ENCODE measurements around the gene SLC5A4.
"Not testable (repeated sequence)": the region's sequence is repeated elsewhere in the genome, so short reads cannot be mapped to it uniquely, and the experiment has no call there.

SLC5A4 gene

DNA sequence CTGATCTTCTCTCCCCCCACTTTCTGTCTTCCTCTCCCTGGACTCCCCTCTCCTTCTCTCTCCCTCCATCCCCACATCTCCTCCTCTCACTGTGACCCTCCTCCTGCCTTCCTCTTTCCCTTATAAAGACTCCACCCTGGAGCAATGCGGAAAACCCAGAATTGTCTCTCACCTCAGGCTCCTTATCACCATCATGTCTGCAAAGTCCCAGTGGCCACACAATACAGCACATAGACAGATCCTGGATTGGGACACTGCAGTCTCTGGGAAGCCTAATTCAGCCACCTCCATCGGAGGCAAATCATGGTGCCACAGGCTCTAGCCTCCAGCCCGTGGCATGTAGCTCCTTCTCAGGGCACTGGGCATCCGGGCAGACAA, 53.0 kb downstream of the SLC5A4 start:
- DNase-seq (ENCODE audit: low read depth in 2 of 3, low spot score in 2 of 3): no peak

DNA sequence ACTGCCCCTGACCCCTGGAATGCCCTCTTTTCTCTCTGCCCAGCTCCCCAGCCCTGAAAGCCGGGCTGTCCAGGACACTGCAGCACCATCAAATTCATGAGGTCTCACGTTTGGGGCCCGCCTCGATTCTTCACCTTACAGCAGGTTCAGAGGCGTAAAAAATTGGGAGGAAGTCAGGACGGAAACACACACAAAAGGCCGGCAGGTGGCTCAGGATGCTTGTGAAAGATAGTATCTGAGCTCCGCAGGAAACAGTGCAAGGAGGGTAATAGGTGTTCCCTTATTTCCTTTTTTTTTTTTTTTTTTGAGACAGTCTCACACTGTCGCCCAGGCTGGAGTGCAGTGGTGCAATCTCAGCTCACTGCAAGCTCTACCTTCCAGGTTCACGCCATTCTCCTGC, 54.4 kb downstream of the SLC5A4 start:
- no peak for DNase-seq (ENCODE audit: low read depth in 2 of 3, low spot score in 2 of 3)

DNA sequence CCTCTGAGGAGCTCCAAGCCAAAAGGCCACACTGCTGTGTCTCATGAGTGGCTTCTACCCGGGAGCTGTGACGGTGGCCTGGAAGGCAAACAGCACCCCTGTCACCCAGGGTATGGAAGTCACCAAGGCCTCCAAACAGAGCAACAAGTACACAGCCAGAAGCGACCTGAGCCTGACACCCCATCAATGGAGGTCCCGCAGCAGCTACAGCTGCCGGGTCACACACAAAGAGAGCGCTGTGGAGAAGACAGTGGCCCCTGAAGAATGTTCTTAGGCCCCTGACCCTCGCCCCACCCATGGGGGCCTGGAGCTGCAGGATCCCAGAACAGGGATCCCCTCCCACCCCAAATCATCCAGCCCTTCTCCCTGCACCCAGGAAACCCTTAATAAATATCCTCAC, 55.2 kb downstream of the SLC5A4 start:
- no peak for DNase-seq (ENCODE audit: low read depth in 2 of 3, low spot score in 2 of 3)

DNA sequence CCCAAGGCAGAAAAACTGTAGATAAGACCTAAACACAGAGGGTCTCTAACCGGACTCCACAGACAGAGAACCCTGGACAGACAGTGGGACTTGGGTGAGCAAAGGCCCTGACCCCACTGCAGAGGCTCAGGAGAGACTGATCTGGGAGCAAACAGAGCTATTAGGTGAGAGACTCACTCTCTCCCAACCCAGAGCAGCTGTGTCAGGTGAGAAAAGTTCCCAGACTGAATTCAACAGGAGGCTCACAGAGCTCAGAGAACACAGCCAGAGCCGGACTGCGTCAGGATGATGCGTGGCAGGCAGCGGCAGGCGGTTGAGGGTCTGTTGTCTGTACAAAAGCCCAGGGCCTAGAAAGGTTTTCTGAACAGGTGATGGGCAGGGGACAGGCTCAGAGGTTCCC, 55.8 kb downstream of the SLC5A4 start:
- no peak for DNase-seq (ENCODE audit: low read depth in 2 of 3, low spot score in 2 of 3)

DNA sequence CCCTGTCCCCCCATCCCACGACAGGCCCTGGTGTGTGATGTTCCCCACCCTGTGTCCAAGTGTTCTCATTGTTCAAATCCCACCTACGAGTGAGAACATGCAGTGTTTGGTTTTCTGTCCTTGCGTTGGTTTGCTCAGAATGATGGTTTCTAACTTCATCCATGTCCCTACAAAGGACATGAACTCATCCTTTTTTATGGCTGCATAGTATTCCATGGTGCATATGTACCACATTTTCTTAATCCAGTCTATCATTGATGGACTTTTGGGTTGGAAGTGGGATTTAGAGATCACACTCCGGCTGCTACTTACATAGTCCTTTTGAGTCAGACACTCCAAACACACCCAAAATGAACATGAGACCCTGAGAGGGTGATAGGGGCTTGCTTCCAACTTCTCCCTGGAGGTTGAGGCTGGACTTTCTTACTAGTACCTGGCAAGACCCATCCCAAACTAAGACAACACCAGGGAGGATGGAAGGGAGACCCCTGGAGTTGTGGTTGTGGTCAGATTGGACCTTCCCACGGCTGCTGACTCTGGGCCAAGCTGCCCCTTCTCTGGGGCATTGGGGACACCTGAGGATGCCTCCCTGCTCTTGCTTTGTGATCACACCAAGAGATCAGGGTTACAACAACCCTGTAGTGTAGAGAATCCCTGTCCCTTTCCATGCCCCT, 57.5 kb downstream of the SLC5A4 start:
- not testable (repeated sequence) for DNase-seq (ENCODE audit: low read depth in 2 of 3, low spot score in 2 of 3)

DNA sequence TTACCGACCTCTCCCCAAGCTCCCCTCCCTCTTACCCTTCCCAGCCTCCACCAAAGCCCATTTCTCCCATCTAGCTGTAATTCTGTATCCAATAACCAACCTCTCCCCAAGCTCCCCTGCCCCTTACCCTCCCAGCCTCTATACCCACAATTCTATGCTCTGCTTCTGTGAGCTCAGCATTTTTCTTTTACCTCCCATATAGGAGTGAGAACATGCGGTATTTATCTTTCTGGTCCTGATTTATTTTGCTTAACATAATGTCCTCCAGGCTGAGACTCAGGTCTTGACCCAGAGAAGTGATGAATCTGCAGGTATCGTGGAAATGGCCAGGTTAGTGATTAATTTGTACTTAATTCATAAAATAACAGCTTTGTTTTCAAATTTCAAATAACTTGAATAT, 59.2 kb downstream of the SLC5A4 start:
- DNase-seq (ENCODE audit: low read depth in 2 of 3, low spot score in 2 of 3): not testable (repeated sequence)

DNA sequence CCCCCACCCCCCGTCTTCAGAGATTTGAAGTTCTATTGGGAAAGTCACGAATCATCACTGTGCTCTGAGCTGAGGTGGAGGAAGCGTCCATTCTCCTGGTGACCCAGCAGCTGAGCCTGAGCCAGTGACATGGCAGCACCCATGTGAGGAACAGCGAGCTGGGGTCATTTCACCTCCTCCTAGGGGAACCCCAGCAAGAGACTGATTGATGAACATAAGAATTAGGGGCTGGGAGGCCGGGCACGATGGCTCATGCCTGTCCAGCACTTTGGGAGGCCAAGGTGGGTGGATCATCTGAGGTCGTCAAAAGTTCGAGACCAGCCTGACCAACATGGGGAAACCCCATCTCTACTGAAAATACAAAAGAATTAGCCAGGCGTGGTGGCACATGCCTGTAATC, 61.8 kb downstream of the SLC5A4 start:
- not testable (repeated sequence) for DNase-seq (ENCODE audit: low read depth in 2 of 3, low spot score in 2 of 3)

DNA sequence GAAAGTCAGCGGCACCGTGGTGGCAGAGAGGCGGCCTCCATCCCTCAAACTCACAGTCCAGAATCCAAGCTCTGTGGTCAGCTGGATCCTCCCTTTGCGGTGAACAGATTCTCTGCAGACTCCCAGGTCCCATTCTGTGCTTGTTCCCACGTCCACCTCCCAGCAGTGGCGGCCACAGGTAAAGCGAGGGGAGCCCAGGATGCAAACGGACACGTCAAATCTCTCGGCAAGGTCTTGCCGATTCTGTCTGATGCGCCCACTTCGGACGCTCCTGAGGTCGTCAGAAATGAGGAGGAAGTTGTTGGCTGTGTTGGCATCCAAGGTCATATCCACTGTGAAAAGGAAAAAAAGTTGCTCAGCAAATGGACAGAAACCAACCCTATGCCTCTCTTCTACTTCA, 64.1 kb downstream of the SLC5A4 start:
- DNase-seq (ENCODE audit: low read depth in 2 of 3, low spot score in 2 of 3): not testable (repeated sequence)

DNA sequence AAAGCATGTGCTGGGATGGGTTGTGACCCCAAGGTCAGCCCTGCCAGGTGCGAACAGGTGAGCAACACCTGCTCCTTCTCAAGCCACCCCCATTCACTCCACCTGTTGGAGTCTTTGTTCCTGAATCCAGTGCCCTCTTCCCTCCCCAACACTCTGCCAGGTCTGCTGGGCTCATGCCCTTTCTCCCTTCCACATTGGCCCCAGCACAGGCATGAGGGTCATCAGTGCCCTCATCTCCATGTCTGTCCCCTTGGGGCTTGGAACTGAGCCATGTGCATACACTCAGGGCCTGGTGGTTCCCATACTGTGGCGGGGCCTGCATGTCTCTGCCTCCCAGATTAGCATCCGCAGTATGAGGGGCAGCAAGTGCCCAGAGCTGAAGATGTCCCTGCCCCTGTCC, 69.3 kb downstream of the SLC5A4 start:
- DNase-seq (ENCODE audit: low read depth in 2 of 3, low spot score in 2 of 3): no peak

DNA sequence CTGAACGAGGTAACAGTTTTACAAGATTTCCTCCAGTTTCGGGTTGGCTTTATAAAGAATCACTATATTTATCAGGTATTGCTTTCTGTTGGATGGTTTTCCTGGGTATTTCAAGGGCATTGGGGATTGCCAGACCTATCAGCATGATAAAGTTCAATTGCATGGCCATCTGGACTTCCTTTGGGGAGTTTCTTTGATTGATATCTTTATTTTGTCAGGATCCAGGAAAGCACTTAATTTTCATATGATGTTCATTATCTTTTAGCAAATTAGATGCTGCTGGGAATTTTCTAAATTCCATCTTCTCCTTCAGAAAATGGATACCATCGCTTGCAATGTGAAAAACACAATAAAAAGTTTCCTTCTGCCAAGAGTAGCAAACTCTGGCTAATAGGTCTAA, 71.5 kb downstream of the SLC5A4 start:
- no peak for DNase-seq (ENCODE audit: low read depth in 2 of 3, low spot score in 2 of 3)

DNA sequence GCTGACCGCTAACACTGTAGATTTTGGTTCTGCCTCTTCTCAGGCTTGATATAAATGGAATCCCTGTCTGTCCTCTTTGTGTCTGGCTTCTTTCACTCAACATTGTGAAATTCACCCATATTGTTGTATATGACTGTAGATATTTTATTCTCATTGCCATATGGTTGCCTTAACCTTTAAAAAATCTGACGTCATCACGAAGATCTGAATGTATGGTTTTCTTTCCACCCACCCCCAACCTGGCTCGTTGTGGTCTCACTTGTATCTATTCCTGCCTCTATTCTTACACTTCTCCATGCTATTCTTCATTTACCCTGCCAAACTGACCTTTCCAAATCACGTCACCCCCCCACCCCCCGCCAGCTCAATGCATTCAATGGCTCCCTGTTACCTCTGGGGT, 74.1 kb downstream of the SLC5A4 start:
- no peak for DNase-seq (ENCODE audit: low read depth in 2 of 3, low spot score in 2 of 3)

DNA sequence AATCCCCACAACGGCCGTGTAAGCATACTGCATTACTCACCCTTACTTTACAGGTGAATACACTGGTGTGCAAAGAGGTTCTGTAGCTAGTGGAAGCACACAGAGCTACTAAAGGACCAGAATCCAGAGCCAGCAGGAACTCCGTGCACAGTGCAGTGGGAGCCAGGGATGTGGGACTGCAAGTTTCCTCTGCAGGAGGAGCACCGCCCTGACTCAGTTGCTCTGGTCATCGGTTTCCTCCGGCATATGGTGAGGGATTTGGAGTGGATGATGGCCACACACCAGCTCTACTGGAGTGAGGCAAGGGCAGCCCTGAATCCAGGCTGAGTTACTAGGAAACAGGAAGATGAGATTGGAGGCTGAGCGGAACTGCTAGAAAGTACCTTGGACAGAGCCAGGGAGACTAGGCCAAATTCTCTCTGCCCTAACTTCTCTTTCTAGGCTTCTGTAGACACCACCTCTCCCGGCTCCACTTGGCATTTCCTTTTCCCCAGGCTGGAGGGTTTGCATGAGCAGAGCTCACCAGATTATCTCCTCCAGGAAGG, 77.9 kb downstream of the SLC5A4 start:
- no peak for DNase-seq (ENCODE audit: low read depth in 2 of 3, low spot score in 2 of 3)

DNA sequence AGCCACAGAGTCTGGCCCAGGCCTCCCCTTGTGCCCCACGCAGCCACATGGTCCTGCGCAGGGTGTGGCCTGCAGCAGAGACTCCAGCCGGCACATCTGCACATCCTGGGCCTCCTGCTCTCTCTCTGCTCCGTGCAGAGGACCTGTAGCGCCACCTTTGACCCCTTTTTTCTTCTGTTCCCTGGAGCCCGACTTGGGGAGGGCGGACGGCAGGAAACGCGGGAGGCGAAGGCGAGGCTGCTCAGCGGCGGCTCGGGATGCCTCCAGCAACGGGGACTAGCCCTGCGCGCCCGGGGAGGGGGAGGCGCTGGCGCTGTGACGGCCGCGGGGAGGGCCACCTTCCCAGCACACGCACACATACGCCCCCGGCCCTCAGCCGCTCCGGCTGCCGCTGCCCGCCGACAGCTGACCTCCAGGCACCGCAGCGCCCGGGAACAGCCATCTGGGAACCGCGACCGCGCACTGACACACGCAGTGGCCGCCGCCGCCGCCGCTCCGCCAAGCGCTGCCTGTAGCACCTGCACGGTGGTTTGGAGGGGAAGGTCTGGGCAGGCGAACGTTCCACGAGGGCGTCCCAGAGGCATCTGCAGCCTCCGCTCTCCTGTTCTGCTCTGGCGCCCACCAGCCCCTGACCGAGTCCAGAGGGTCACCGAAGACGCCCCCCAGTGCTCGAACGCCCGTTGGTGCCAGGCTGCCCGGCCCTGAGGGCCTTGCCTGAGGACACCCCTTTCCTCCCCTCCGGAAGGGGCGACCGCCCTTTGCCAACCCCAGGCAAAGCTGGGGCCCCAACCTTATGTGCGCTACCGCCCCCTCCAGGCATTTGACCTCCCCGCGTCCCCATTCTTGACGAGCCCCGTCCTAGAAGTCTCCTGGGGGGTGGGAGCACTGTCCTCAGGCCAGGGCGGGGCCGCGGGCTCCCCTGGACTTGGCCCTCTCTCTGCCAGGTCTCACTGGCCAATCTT, 79.2 kb downstream of the SLC5A4 start:
- DNase-seq (ENCODE audit: low read depth in 2 of 3, low spot score in 2 of 3): no peak

DNA sequence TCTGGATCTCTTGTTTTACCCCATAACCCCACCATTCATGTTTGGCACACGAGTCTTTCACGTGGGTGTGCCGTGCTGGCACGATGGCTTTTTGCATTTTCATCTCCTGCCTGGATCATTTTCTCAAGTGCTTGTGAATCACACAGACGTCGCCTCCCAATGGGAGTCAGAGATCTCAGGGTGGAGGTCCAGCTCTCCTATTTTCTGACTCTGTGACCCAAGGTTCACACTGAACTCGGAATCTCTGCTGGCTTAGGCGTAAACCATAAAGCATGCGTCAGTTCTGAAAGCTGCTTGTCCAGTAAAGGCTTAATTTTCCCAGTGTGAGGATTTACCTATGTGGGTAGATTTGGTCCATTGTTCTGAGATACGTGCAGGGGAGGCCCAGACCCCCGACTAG, 80.0 kb downstream of the SLC5A4 start:
- DNase-seq (ENCODE audit: low read depth in 2 of 3, low spot score in 2 of 3): no peak

Data from activated CD8-positive, alpha-beta memory T cell treated with anti-CD3 and anti-CD28 coated beads for 48 hours (primary cell).